ENCODE data around the gene CNN2. TPM values are rescaled to one million over a fixed set of nuclear protein-coding genes. Genes with fewer than 3 reads are reported as not detected.

The CNN2 gene
- total RNA-seq, 2 donors from 2014 or later = 108 to 132 TPM

GRCh38 chr19:1001538-1002166, 24.8 kb upstream of the CNN2 start:
- TF ChIP-seq, protein P1, sequence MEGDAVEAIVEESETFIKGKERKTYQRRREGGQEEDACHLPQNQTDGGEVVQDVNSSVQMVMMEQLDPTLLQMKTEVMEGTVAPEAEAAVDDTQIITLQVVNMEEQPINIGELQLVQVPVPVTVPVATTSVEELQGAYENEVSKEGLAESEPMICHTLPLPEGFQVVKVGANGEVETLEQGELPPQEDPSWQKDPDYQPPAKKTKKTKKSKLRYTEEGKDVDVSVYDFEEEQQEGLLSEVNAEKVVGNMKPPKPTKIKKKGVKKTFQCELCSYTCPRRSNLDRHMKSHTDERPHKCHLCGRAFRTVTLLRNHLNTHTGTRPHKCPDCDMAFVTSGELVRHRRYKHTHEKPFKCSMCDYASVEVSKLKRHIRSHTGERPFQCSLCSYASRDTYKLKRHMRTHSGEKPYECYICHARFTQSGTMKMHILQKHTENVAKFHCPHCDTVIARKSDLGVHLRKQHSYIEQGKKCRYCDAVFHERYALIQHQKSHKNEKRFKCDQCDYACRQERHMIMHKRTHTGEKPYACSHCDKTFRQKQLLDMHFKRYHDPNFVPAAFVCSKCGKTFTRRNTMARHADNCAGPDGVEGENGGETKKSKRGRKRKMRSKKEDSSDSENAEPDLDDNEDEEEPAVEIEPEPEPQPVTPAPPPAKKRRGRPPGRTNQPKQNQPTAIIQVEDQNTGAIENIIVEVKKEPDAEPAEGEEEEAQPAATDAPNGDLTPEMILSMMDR (IDR thresholded peaks at IDR 0.05) = peak; percentile 91
- peak; percentile 66 for DNase-seq
- Histone ChIP-seq H3K9me3 (no peaks in the 10 kb centered on the region), H3K9ac (ENCODE audit: low read depth in 2 of 2, low read length in 2 of 2) (no peak overlapping the region), H3K27ac (no peak overlapping the region), H3K4me1 (no peaks in the 10 kb centered on the region), H3K36me3 (no peaks in the 10 kb centered on the region), H3K4me3 (no peak overlapping the region), H3K27me3 (peaks cover 37% of the 10 kb centered on the region)
- intact Hi-C loops (cut with DNase I) = no loop called here

GRCh38 chr19:1002600-1002999, 23.8 kb upstream of the CNN2 start:
- H3K9ac ChIP-seq (ENCODE audit: low read depth in 2 of 2, low read length in 2 of 2) = no peak overlapping the region
- H3K9me3 ChIP-seq = no peaks in the 10 kb centered on the region
- TF ChIP-seq, protein P1 (IDR thresholded peaks at IDR 0.05) = no peak
- no peak overlapping the region for H3K4me3 ChIP-seq
- H3K27ac ChIP-seq = no peak overlapping the region
- no peak for DNase-seq
- no peaks in the 10 kb centered on the region for H3K4me1 ChIP-seq
- H3K27me3 ChIP-seq = peaks cover 35% of the 10 kb centered on the region
- H3K36me3 ChIP-seq = no peaks in the 10 kb centered on the region
- intact Hi-C loops (cut with DNase I) = no loop called here

DNA sequence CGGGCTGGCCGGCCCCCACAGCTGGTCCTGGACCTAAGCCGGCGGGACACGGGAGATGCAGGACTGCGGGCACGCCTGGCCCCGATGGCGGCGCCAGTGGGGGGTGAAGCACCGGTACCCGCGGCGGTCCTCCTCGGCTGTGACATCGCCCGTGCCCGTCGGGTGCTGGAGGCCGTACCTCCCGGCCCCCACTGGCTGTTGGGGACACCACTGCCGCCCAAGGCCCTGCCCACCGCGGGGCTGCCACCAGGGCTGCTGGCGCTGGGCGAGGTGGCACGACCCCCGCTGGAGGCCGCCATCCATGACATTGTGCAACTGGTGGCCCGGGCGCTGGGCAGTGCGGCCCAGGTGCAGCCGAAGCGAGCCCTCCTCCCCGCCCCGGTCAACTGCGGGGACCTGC, 23.1 kb upstream of the CNN2 start:
- Histone ChIP-seq H3K27me3 (peaks cover 30% of the 10 kb centered on the region), H3K4me1 (no peaks in the 10 kb centered on the region), H3K9me3 (no peaks in the 10 kb centered on the region), H3K36me3 (no peaks in the 10 kb centered on the region), H3K9ac (ENCODE audit: low read depth in 2 of 2, low read length in 2 of 2) (no peak overlapping the region), H3K27ac (no peak overlapping the region), H3K4me3 (no peak overlapping the region)
- DNase-seq = no peak
- TF ChIP-seq, protein P1 (IDR thresholded peaks at IDR 0.05) = no peak
- intact Hi-C loops (cut with DNase I) = no loop called here

DNA sequence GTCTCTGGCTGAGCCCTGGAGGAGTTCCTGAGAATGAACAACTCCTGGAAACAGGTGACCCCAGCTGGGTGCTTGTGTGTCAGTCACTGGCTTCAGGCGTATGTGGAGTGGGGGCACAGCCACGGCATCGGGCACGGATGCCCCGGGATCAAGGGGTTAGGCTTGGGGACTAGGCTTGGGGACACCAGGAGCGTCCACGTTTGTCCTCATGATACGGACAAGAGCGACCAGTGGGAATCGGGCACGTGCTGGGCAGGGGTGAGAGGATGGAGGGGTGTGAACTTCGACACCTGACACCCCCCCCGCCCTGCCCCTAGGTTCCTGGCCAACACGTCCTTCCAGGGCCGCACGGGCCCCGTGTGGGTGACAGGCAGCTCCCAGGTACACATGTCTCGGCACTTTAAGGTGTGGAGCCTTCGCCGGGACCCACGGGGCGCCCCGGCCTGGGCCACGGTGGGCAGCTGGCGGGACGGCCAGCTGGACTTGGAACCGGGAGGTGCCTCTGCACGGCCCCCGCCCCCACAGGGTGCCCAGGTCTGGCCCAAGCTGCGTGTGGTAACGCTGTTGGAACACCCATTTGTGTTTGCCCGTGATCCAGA, 22.1 kb upstream of the CNN2 start:
- Histone ChIP-seq H3K9ac (ENCODE audit: low read depth in 2 of 2, low read length in 2 of 2) (no peak overlapping the region), H3K27ac (no peak overlapping the region), H3K4me3 (no peak overlapping the region), H3K27me3 (peaks cover 22% of the 10 kb centered on the region), H3K36me3 (no peaks in the 10 kb centered on the region), H3K4me1 (no peaks in the 10 kb centered on the region), H3K9me3 (no peaks in the 10 kb centered on the region)
- TF ChIP-seq, protein P1 (IDR thresholded peaks at IDR 0.05) = no peak
- no peak for DNase-seq
- intact Hi-C loops (cut with DNase I) = no loop called here

GRCh38 chr19:1004803-1005664, 21.4 kb upstream of the CNN2 start:
- no peak for DNase-seq
- Histone ChIP-seq H3K36me3 (peaks cover 1% of the 10 kb centered on the region), H3K9ac (ENCODE audit: low read depth in 2 of 2, low read length in 2 of 2) (no peak overlapping the region), H3K9me3 (no peaks in the 10 kb centered on the region), H3K27ac (no peak overlapping the region), H3K4me1 (no peaks in the 10 kb centered on the region), H3K27me3 (peaks cover 16% of the 10 kb centered on the region), H3K4me3 (no peak overlapping the region)
- TF ChIP-seq, protein P1 (IDR thresholded peaks at IDR 0.05) = no peak
- intact Hi-C loops (cut with DNase I) = no loop called here
